Stimulated activated CD4-positive, alpha-beta T cell treated with anti-CD3 and anti-CD28 coated beads, Interleukin-1b, Interleukin-23, amount 100 ng/mL, for 1 hour (primary cell): ENCODE measurements around the gene MRPL33.

Experiments
- DNase-seq, 2 donors: peaks; one replicate each; pipeline ENCODE4 v3.0.0-alpha.2; 2020; ENCODE audit warnings: low read depth in 2 of 2

MRPL33 gene

GRCh38 chr2:27808984-27809383 lies 37.5 kb downstream of the MRPL33 start:
- DNase-seq, result no peak

- no peak for DNase-seq
Observed at GRCh38 chr2:27809761-27810241, 38.3 kb downstream of the MRPL33 start.

GRCh38 chr2:27810455-27810854 lies 38.9 kb downstream of the MRPL33 start:
- no peak for DNase-seq

- no peak for DNase-seq
Observed at GRCh38 chr2:27811768-27812167, 40.2 kb downstream of the MRPL33 start.

GRCh38 chr2:27814758-27815157 lies 43.2 kb downstream of the MRPL33 start:
- no peak for DNase-seq

GRCh38 chr2:27815860-27816438 lies 44.4 kb downstream of the MRPL33 start:
- no peak for DNase-seq

- DNase-seq, result no peak
Observed at GRCh38 chr2:27822049-27822448, 50.5 kb downstream of the MRPL33 start.

- DNase-seq, result no peak
Observed at GRCh38 chr2:27823135-27823534, 51.6 kb downstream of the MRPL33 start.

GRCh38 chr2:27823569-27823968 lies 52.0 kb downstream of the MRPL33 start:
- no peak for DNase-seq

GRCh38 chr2:27824401-27824800 lies 52.9 kb downstream of the MRPL33 start:
- DNase-seq, result no peak

- DNase-seq, result no peak
Observed at GRCh38 chr2:27828305-27828704, 56.8 kb downstream of the MRPL33 start.
